Endodermal cell (in vitro differentiated cells): ENCODE data around the gene OR2A12. TPM values are rescaled to one million over a fixed set of nuclear protein-coding genes. Genes with fewer than 3 reads are reported as not detected.

Source experiments
- DNase-seq: peaks from one replicate; pipeline ENCODE4 v3.0.0-alpha.2; 2017
- H3K27ac ChIP-seq: 2 replicates; pipeline ENCODE4 v1.5.1; 2013; ENCODE audit warnings: mild to moderate bottlenecking, low read depth, low read length, moderate library complexity
- H3K27me3 ChIP-seq: 2 replicates; pipeline ENCODE4 v1.6.1; 2013; ENCODE audit warnings: mild to moderate bottlenecking, low read length, moderate library complexity; ENCODE audit not compliant: insufficient read depth, control insufficient read depth, poor library complexity, severe bottlenecking
- H3K36me3 ChIP-seq: 2 replicates; pipeline ENCODE4 v1.7.0; 2013; ENCODE audit warnings: mild to moderate bottlenecking, low read length, moderate library complexity; ENCODE audit not compliant: control insufficient read depth, insufficient read depth
- H3K4me1 ChIP-seq: one replicate; pipeline ENCODE4 v1.7.0; 2013; ENCODE audit warnings: low read length; ENCODE audit not compliant: control insufficient read depth, insufficient read depth
- H3K4me3 ChIP-seq: 2 replicates; pipeline ENCODE4 v1.5.1; 2013; ENCODE audit warnings: mild to moderate bottlenecking, low read length, moderate library complexity
- H3K9ac ChIP-seq: 2 replicates; pipeline ENCODE4 v1.6.1; 2013; ENCODE audit warnings: mild to moderate bottlenecking, low read length, moderate library complexity; ENCODE audit not compliant: poor library complexity, severe bottlenecking; ENCODE audit errors: extremely low read depth
- H3K9me3 ChIP-seq: 2 replicates; pipeline ENCODE4 v1.6.1; 2013; ENCODE audit warnings: mild to moderate bottlenecking, low read length, moderate library complexity; ENCODE audit not compliant: control insufficient read depth
- H3K27ac Mint-ChIP-seq: 2 replicates; pipeline ENCODE4 v1.8.0; 2020; ENCODE audit warnings: mixed read lengths
- H3K27me3 Mint-ChIP-seq: 2 replicates; pipeline ENCODE4 v1.8.0; 2021; ENCODE audit warnings: mild to moderate bottlenecking, mixed read lengths; ENCODE audit not compliant: insufficient read depth
- H3K36me3 Mint-ChIP-seq: 2 replicates; pipeline ENCODE4 v1.8.0; 2020; ENCODE audit warnings: low read depth, mixed read lengths
- H3K4me1 Mint-ChIP-seq: 2 replicates; pipeline ENCODE4 v1.8.0; 2020; ENCODE audit warnings: mixed read lengths
- H3K4me3 Mint-ChIP-seq: 2 replicates; pipeline ENCODE4 v1.8.0; 2020; ENCODE audit warnings: mild to moderate bottlenecking, moderate library complexity, mixed read lengths
- H3K9me3 Mint-ChIP-seq: 2 replicates; pipeline ENCODE4 v1.8.0; 2020; ENCODE audit warnings: mild to moderate bottlenecking, mixed read lengths
- WGBS, 2 experiments: methylation state at CpG; one replicate each; pipeline versions ENCODE4 v1.1.5 to v1.1.7; 2013; ENCODE audit warnings: missing lambda C conversion rate in 2 of 2, mixed read lengths in 1 of 2; ENCODE audit not compliant: insufficient coverage in 1 of 2, insufficient read length in 1 of 2; 5-methylcytosine and 5-hydroxymethylcytosine counted together
- total RNA-seq, 2 donors: library from RNA; stranded (reverse); fragmentation: NEBNext Ultra II Directional in 1 of 2; extraction: Animal tissue kit (Norgen Biotek cat#: 25700) in 1 of 2; gene quantifications; 2 replicates in 1 of 2; 3 replicates in 1 of 2; pipeline ENCODE4 v1.2.1, GENCODE V29; 2021
- TF ChIP-seq, protein P1 (sequence below): fragments of 200-600 bp; sonication (generic); conservative IDR thresholded peaks from 2 replicates; pipeline ENCODE4 v1.5.0; 2021; ENCODE audit warnings: antibody characterized with exemption, mild to moderate bottlenecking

The OR2A12 gene
- total RNA-seq, 2 donors from 2014 or later, result not detected

DNA sequence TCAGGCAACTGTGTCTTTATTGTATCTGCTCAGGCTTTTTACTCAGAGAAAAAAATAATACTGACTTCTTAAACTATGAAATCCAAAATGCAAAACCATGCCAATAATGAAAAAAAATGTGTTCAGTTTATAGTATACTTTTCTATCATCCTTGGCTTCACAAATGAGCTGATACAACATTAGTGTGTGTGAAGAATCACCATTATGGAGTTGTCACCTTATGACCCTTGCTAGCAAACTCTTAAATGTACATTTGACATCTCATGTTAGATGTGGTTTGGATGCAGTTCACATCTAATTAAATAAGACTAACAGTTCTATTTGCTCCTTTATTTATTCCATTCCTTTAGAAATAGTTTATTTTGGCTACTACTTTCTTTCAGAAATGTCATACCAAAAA lies 19.1 kb downstream of the OR2A12 start:
- Mint-ChIP-seq H3K4me3 (no peak overlapping the region), H3K27ac (no peak overlapping the region), H3K9me3 (no peaks in the 10 kb centered on the region), H3K27me3 (no peaks in the 10 kb centered on the region), H3K36me3 (no peaks in the 10 kb centered on the region), H3K4me1 (no peaks in the 10 kb centered on the region)
- TF ChIP-seq, protein P1, sequence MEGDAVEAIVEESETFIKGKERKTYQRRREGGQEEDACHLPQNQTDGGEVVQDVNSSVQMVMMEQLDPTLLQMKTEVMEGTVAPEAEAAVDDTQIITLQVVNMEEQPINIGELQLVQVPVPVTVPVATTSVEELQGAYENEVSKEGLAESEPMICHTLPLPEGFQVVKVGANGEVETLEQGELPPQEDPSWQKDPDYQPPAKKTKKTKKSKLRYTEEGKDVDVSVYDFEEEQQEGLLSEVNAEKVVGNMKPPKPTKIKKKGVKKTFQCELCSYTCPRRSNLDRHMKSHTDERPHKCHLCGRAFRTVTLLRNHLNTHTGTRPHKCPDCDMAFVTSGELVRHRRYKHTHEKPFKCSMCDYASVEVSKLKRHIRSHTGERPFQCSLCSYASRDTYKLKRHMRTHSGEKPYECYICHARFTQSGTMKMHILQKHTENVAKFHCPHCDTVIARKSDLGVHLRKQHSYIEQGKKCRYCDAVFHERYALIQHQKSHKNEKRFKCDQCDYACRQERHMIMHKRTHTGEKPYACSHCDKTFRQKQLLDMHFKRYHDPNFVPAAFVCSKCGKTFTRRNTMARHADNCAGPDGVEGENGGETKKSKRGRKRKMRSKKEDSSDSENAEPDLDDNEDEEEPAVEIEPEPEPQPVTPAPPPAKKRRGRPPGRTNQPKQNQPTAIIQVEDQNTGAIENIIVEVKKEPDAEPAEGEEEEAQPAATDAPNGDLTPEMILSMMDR, result no peak
- Histone ChIP-seq H3K27me3 (no peaks in the 10 kb centered on the region), H3K9me3 (no peaks in the 10 kb centered on the region), H3K4me1 (no peaks in the 10 kb centered on the region), H3K9ac (no peak overlapping the region), H3K27ac (no peak overlapping the region), H3K4me3 (no peak overlapping the region), H3K36me3 (no peaks in the 10 kb centered on the region)
- no peak for DNase-seq

- no peaks in the 10 kb centered on the region for H3K36me3 ChIP-seq
- Mint-ChIP-seq H3K36me3 (no peaks in the 10 kb centered on the region), H3K4me1 (no peaks in the 10 kb centered on the region), H3K4me3 (no peak within 1 kb of the TSS), H3K27ac (no peak within 1 kb of the TSS), H3K9me3 (no peaks in the 10 kb centered on the region), H3K27me3 (peaks cover 2% of the 10 kb centered on the region)
- 88% methylated on average over 1 of the region's 2 CpGs; no CpG with 5 or more reads in 1 of the 2 experiments for WGBS, 2 experiments
- H3K4me3 ChIP-seq, result no peak within 1 kb of the TSS
- no peak for DNase-seq
- TF ChIP-seq, protein P1, result no peak
- H3K9me3 ChIP-seq, result no peaks in the 10 kb centered on the region
- no peaks in the 10 kb centered on the region for H3K27me3 ChIP-seq
- H3K4me1 ChIP-seq, result no peaks in the 10 kb centered on the region
- H3K27ac ChIP-seq, result no peak within 1 kb of the TSS
- no peak within 1 kb of the TSS for H3K9ac ChIP-seq
Measured at GRCh38 chr7:144109283-144109682, 23.2 kb downstream of the OR2A12 start, which contains the start of gene OR2A2. OR2A2 (plus strand) TSS chr7:144109583; CDS start chr7:144109583, 0 bp downstream.

DNA sequence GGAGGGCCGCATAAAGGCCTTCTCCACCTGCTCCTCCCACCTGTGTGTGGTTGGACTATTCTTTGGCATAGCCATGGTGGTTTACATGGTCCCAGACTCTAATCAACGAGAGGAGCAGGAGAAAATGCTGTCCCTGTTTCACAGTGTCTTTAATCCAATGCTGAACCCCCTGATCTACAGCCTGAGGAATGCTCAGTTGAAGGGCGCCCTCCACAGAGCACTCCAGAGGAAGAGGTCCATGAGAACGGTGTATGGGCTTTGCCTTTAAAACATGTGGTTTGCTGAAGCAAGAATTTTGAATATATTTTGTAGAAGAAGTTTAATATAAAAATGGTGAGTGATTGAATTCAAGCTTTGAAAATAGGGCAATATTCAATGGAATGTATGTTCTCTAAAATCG lies 24.2 kb downstream of the OR2A12 start:
- H3K36me3 Mint-ChIP-seq, result no peaks in the 10 kb centered on the region
- H3K4me3 ChIP-seq, result no peak overlapping the region
- no peak overlapping the region for H3K9ac ChIP-seq
- H3K4me3 Mint-ChIP-seq, result no peak overlapping the region
- DNase-seq, result no peak
- H3K27ac ChIP-seq, result no peak overlapping the region
- H3K9me3 ChIP-seq, result no peaks in the 10 kb centered on the region
- TF ChIP-seq, protein P1, result peak; percentile 39
- H3K4me1 Mint-ChIP-seq, result no peaks in the 10 kb centered on the region
- no peaks in the 10 kb centered on the region for H3K4me1 ChIP-seq
- peaks cover 2% of the 10 kb centered on the region for H3K27me3 Mint-ChIP-seq
- H3K36me3 ChIP-seq, result no peaks in the 10 kb centered on the region
- H3K9me3 Mint-ChIP-seq, result no peaks in the 10 kb centered on the region
- H3K27me3 ChIP-seq, result no peaks in the 10 kb centered on the region
- no peak overlapping the region for H3K27ac Mint-ChIP-seq
- WGBS, 2 experiments, result 91% methylated on average over 3 to 5 of the region's 5 CpGs
